Caco-2 (cell line): ENCODE results near the gene MXD1. TPM values are rescaled to one million over a fixed set of nuclear protein-coding genes. Genes with fewer than 3 reads are reported as not detected.

Experiments
- BruUV-seq: library from RNA; stranded (reverse); fragments of 400-500 nt; replicated peaks from 2 replicates; lab custom pipeline; 2021; lab: Mats Ljungman, UMichigan
- CTCF ChIA-PET: fragments of 300-600 bp; sonication (Branson Sonifier 250); formaldehyde crosslinking; loops from one replicate; lab custom pipeline; 2022; ENCODE audit warnings: antibody characterized with exemption; lab: Charles Lee
- POLR2A ChIA-PET: fragments of 300-600 bp; sonication (Branson Sonifier 250); formaldehyde crosslinking; loops from one replicate; lab custom pipeline; 2022; ENCODE audit warnings: antibody characterized with exemption; lab: Charles Lee
- DNase-seq, 2 experiments: peaks; one replicate each; pipeline versions ENCODE4 v3.0.0 to v3.0.0-alpha.2; 2020 to 2022
- H3K27me3 ChIP-seq: replicated peaks from 2 replicates; pipeline ENCODE4 v1.6.0; 2011; ENCODE audit warnings: low read length; ENCODE audit not compliant: control insufficient read depth, insufficient read depth
- H3K36me3 ChIP-seq: 2 replicates; pipeline ENCODE4 v1.5.1; 2011; ENCODE audit warnings: low read length; ENCODE audit not compliant: control insufficient read depth, insufficient read depth
- H3K4me1 ChIP-seq: fragments of 250-450 bp; sonication (Bioruptor Pico); 2 replicates; pipeline ENCODE4 v1.5.1; 2020; ENCODE audit warnings: mild to moderate bottlenecking
- H3K4me3 ChIP-seq: 2 replicates; pipeline ENCODE4 v1.5.1; 2011; ENCODE audit warnings: low read depth, mild to moderate bottlenecking, control low read depth, low read length
- H3K9me3 ChIP-seq: fragments of 250-450 bp; sonication (Bioruptor Pico); 2 replicates; pipeline ENCODE4 v1.5.1; 2020; ENCODE audit warnings: mild to moderate bottlenecking, moderate library complexity
- H3K27ac Mint-ChIP-seq: one replicate; pipeline ENCODE4 v1.8.0; 2022; ENCODE audit warnings: mixed read lengths; ENCODE audit not compliant: unreplicated experiment
- H3K27me3 Mint-ChIP-seq: one replicate; pipeline ENCODE4 v1.8.0; 2022; ENCODE audit warnings: mixed read lengths; ENCODE audit not compliant: insufficient read depth, unreplicated experiment
- H3K36me3 Mint-ChIP-seq: one replicate; pipeline ENCODE4 v1.8.0; 2022; ENCODE audit warnings: mild to moderate bottlenecking, mixed read lengths; ENCODE audit not compliant: insufficient read depth, unreplicated experiment
- H3K4me1 Mint-ChIP-seq: one replicate; pipeline ENCODE4 v1.8.0; 2022; ENCODE audit warnings: low read depth, mixed read lengths; ENCODE audit not compliant: unreplicated experiment
- H3K4me3 Mint-ChIP-seq: one replicate; pipeline ENCODE4 v1.8.0; 2022; ENCODE audit warnings: mild to moderate bottlenecking, moderate library complexity, mixed read lengths; ENCODE audit not compliant: unreplicated experiment
- H3K9me3 Mint-ChIP-seq: one replicate; pipeline ENCODE4 v1.8.0; 2022; ENCODE audit warnings: mixed read lengths; ENCODE audit not compliant: unreplicated experiment
- intact Hi-C: fragments of 100-400 bp; cut with micrococcal nuclease; formaldehyde crosslinking; loops from one replicate; pipeline ENCODE4 v1.10.0; 2022; ENCODE audit not compliant: unreplicated experiment
- total RNA-seq: library from RNA; stranded (reverse); gene quantifications from 2 replicates; pipeline ENCODE4 v1.2.3, GENCODE V29; 2022
- TF ChIP-seq, protein P1 (sequence below), 2 experiments: fragments of 200-600 bp in 1 of 2; IDR thresholded peaks; 1 replicate in 1 of 2; 2 replicates in 1 of 2; pipeline versions ENCODE4 v1.5.1 to v1.8.0; 2011 to 2022; ENCODE audit warnings: antibody characterized with exemption in 1 of 2, control low read depth in 1 of 2, inconsistent platforms in 1 of 2, low read depth in 1 of 2, low read length in 1 of 2, mild to moderate bottlenecking in 1 of 2, moderate library complexity in 1 of 2; ENCODE audit not compliant: insufficient read depth in 1 of 2, severe bottlenecking in 1 of 2, unreplicated experiment in 1 of 2

Gene MXD1
- total RNA-seq, 1 experiment from 2014 or later, result 9.5 TPM

DNA sequence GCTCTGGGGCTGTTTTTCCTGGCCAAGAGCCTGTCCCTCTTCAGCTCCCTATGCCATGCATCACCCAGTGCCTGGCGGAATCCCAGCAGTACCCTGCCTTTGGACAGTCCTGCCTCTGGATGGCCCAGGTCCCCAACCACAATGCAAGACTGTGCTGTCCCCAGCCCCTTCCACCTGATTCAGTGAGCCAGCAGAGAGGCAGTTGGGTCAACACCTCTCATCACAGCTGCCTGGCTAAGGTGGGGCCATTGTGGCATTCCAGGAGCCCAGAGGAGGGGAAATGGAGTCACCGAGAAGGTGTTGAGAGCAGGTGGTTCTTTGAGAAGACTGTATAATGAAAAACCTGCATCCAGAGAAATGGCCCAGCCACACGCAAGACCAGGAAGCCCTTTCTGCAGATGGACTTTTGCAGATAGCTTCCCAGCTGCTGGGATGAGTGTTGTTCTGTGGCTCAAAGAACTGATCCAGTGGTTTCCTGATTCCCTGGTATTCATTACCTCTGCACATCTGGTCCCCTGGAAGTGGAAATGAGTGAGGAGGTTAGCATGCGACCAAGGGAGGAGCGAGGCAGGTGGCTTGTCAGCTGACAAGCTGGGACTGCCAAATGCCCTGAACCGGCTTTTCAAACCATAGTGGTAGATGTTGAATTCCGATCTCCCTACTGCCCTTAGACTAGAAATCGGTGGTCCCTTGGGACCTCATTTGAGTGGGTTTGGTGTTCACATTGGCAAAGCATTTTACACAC is 48.2 kb downstream of the MXD1 start:
- Histone ChIP-seq H3K4me1 (peaks cover 9% of the 10 kb centered on the region; the same call in 1 of the 2 replicates), H3K9me3 (no peaks in the 10 kb centered on the region), H3K27me3 (no peaks in the 10 kb centered on the region), H3K4me3 (no peak overlapping the region), H3K36me3 (0 out of 2 replicates have a peak, but pooled peaks cover 1% of the 10 kb centered on the region)
- H3K4me1 Mint-ChIP-seq, result no peaks in the 10 kb centered on the region
- no peaks in the 10 kb centered on the region for H3K9me3 Mint-ChIP-seq
- no peak overlapping the region for H3K27ac Mint-ChIP-seq
- CTCF ChIA-PET, result no interaction called here
- POLR2A ChIA-PET, result no interaction called here
- no TSS peak for BruUV-seq
- no peak for DNase-seq
- H3K4me3 Mint-ChIP-seq, result no peak overlapping the region
- TF ChIP-seq, protein P1, sequence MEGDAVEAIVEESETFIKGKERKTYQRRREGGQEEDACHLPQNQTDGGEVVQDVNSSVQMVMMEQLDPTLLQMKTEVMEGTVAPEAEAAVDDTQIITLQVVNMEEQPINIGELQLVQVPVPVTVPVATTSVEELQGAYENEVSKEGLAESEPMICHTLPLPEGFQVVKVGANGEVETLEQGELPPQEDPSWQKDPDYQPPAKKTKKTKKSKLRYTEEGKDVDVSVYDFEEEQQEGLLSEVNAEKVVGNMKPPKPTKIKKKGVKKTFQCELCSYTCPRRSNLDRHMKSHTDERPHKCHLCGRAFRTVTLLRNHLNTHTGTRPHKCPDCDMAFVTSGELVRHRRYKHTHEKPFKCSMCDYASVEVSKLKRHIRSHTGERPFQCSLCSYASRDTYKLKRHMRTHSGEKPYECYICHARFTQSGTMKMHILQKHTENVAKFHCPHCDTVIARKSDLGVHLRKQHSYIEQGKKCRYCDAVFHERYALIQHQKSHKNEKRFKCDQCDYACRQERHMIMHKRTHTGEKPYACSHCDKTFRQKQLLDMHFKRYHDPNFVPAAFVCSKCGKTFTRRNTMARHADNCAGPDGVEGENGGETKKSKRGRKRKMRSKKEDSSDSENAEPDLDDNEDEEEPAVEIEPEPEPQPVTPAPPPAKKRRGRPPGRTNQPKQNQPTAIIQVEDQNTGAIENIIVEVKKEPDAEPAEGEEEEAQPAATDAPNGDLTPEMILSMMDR (IDR thresholded peaks at IDR 0.05; ENCODE audit: insufficient read depth in 1 of 2, low read depth in 1 of 2, low read length in 1 of 2, severe bottlenecking in 1 of 2, unreplicated experiment in 1 of 2), result no peak
- no peaks in the 10 kb centered on the region for H3K27me3 Mint-ChIP-seq
- intact Hi-C loops, result no loop called here
- H3K36me3 Mint-ChIP-seq, result no peaks in the 10 kb centered on the region

DNA sequence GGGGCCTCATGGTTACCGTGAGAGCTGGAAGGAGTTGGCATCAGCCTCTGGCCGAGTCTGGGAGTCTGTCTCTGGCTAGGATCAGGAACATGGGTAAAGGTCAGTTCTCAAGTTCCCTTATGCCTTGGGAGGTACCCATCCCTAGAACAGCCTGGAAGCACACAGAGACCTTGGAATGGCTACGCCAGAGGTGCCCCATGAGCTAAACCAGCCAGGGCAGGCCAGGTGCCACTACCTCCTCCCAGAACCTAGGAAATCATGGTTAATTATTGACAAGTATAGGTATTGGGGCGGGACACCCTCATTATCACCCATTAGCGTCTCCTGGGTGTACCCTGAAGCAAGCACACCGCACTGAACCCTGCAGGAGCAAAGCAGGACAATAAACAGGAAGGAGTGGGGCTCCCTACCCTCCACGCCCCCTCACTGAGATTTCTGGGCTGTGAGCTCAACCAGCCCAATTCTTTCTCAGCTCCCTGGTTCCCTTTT is 49.5 kb downstream of the MXD1 start:
- Histone ChIP-seq H3K4me1 (peaks cover 9% of the 10 kb centered on the region; the same call in 1 of the 2 replicates), H3K36me3 (0 out of 2 replicates have a peak, but pooled peaks cover 1% of the 10 kb centered on the region), H3K27me3 (no peaks in the 10 kb centered on the region), H3K4me3 (no peak overlapping the region), H3K9me3 (no peaks in the 10 kb centered on the region)
- BruUV-seq, result no TSS peak
- DNase-seq, result no peak
- H3K9me3 Mint-ChIP-seq, result no peaks in the 10 kb centered on the region
- ChIA-PET POLR2A (interaction anchor here (0.5 to 0.6 kb wide), 2 partner anchors 41 to 206 kb away, joined by 3 read pairs; no protein-coding TSS in a partner anchor), CTCF (no interaction called here)
- H3K4me1 Mint-ChIP-seq, result no peaks in the 10 kb centered on the region
- intact Hi-C loops, result no loop called here
- no peaks in the 10 kb centered on the region for H3K27me3 Mint-ChIP-seq
- H3K36me3 Mint-ChIP-seq, result no peaks in the 10 kb centered on the region
- no peak overlapping the region for H3K27ac Mint-ChIP-seq
- TF ChIP-seq, protein P1 (IDR thresholded peaks at IDR 0.05; ENCODE audit: insufficient read depth in 1 of 2, low read depth in 1 of 2, low read length in 1 of 2, severe bottlenecking in 1 of 2, unreplicated experiment in 1 of 2), result no peak
- H3K4me3 Mint-ChIP-seq, result no peak overlapping the region

DNA sequence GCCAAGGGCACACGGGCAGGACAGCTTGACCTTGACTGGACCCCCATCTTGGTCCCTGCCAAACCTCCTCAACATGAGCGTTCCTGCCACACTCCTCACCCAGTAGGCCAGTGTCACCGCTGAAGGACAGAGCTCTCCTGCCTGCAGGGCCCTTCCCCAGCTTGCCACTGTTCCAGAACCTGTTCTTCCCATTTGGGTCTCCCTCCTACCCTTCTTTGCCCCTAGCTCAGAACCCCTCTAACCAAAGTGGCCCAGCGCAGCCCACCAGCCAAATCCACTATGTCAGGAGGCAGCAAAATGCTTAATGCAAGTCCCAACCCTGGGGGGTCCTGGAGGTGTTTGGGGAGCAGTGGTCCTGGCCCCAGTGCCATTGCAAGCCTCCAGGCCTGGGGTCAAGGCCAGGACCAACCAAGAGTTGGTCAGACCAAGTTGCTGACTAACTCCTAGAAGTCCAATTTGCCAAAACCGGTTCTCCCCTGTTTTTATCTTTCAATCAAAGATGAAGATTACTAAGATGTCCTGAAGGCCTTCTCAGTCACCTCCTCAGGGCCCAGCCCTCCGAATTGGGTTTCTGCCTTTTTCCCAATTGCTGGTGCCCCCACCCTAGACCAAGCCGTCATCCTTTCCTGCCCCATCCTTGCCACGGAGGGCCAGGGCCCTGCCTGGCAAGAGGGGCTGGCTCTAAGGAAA is 51.0 kb downstream of the MXD1 start:
- Histone ChIP-seq H3K27me3 (no peaks in the 10 kb centered on the region), H3K9me3 (no peaks in the 10 kb centered on the region), H3K36me3 (0 out of 2 replicates have a peak, but pooled peaks cover 1% of the 10 kb centered on the region), H3K4me3 (no peak overlapping the region), H3K4me1 (peaks cover 9% of the 10 kb centered on the region; the same call in 1 of the 2 replicates)
- Mint-ChIP-seq H3K27me3 (no peaks in the 10 kb centered on the region), H3K4me1 (no peaks in the 10 kb centered on the region), H3K36me3 (no peaks in the 10 kb centered on the region), H3K27ac (no peak overlapping the region), H3K9me3 (no peaks in the 10 kb centered on the region), H3K4me3 (no peak overlapping the region)
- no TSS peak for BruUV-seq
- CTCF ChIA-PET, result no interaction called here
- TF ChIP-seq, protein P1 (IDR thresholded peaks at IDR 0.05; ENCODE audit: insufficient read depth in 1 of 2, low read depth in 1 of 2, low read length in 1 of 2, severe bottlenecking in 1 of 2, unreplicated experiment in 1 of 2), result no peak
- intact Hi-C loops, result no loop called here
- DNase-seq, result no peak
- POLR2A ChIA-PET, result no interaction called here
